HCT116 (cell line): ENCODE results near the gene ZSCAN5B. TPM values are rescaled to one million over a fixed set of nuclear protein-coding genes. Genes with fewer than 3 reads are reported as not detected.

ENCODE experiments used
- ATAC-seq: fragments of 200-7000 bp; cut with Tn5 transposase; 2 replicates; pipeline ENCODE4 v1.9.1; 2020; ENCODE audit warnings: mild to moderate bottlenecking, moderate library complexity
- BruUV-seq: library from RNA; stranded (reverse); fragments of 400-500 nt; replicated peaks from 2 replicates; lab custom pipeline; 2021; lab: Mats Ljungman, UMichigan
- CTCF ChIA-PET: fragments of 300-600 bp; sonication (Branson Sonifier 250); formaldehyde crosslinking; loops from one replicate; lab custom pipeline; 2021; ENCODE audit warnings: antibody characterized with exemption; lab: Charles Lee
- POLR2A ChIA-PET: fragments of 300-600, 350-600 bp; sonication (Branson Sonifier 250); formaldehyde crosslinking; loops from one replicate; lab custom pipeline; 2021; ENCODE audit warnings: antibody characterized with exemption; lab: Charles Lee
- RAD21 ChIA-PET, 2 experiments: fragments of 300-600 bp; sonication (Branson Sonifier 250); formaldehyde crosslinking; loops; one replicate each; lab custom pipeline; 2023; ENCODE audit warnings: low total read pairs in 2 of 2; ENCODE audit not compliant: uncharacterized antibody in 2 of 2, unreplicated experiment in 2 of 2, low non-redundant PET in 1 of 2; lab: Charles Lee
- DNase-seq: peaks from one replicate; pipeline ENCODE4 v3.0.0-alpha.2; 2010; ENCODE audit warnings: low read depth, low spot score
- H2AFZ ChIP-seq: fragments of 200-600 bp; shearing (Covaris generic), sonication (generic); 2 replicates; pipeline ENCODE4 v1.6.1; 2017; ENCODE audit warnings: low read depth, mixed run types, mixed read lengths, antibody characterized with exemption, low read length; ENCODE audit not compliant: poor library complexity, severe bottlenecking
- H3K27ac ChIP-seq: 2 replicates; pipeline ENCODE4 v1.5.1; 2012; ENCODE audit warnings: low read depth, low read length
- H3K27me3 ChIP-seq: fragments of 200-600 bp; sonication (generic); 2 replicates; pipeline ENCODE4 v1.6.1; 2016; ENCODE audit warnings: mixed run types, low read length, mixed read lengths; ENCODE audit not compliant: insufficient read depth
- H3K36me3 ChIP-seq, 2 experiments: fragments of 200-500 bp in 1 of 2; fragments of 200-600 bp in 1 of 2; sonication (Bioruptor generic) in 1 of 2; sonication (generic) in 1 of 2; 2 replicates each; pipeline versions ENCODE4 v1.5.1 to v1.6.1; 2014 to 2016; ENCODE audit warnings: low read length in 2 of 2, inconsistent platforms in 1 of 2, mixed read lengths in 1 of 2, mixed run types in 1 of 2; ENCODE audit not compliant: insufficient read depth in 2 of 2, control insufficient read depth in 1 of 2
- H3K4me1 ChIP-seq, 2 experiments: fragments of 200-600 bp in 1 of 2; sonication (generic) in 1 of 2; 2 replicates each; pipeline versions ENCODE4 v1.5.1 to v1.6.1; 2012 to 2017; ENCODE audit warnings: low read length in 2 of 2, inconsistent platforms in 1 of 2, mild to moderate bottlenecking in 1 of 2, mixed read lengths in 1 of 2, mixed run types in 1 of 2, moderate library complexity in 1 of 2; ENCODE audit not compliant: insufficient read depth in 2 of 2, control insufficient read depth in 1 of 2
- H3K4me2 ChIP-seq: fragments of 200-600 bp; sonication (generic); 2 replicates; pipeline ENCODE4 v1.6.1; 2017; ENCODE audit warnings: mixed run types, low read length, mixed read lengths
- H3K4me3 ChIP-seq, 2 experiments: fragments of 200-600 bp in 1 of 2; sonication (generic) in 1 of 2; replicated peaks in 1 of 2; 2 replicates each; pipeline ENCODE4 v1.5.1; 2011 to 2016; ENCODE audit warnings: low read length in 2 of 2, control low read depth in 1 of 2, low read depth in 1 of 2, mild to moderate bottlenecking in 1 of 2, mixed read lengths in 1 of 2, mixed run types in 1 of 2
- H3K79me2 ChIP-seq: fragments of 200-600 bp; sonication (generic); 2 replicates; pipeline ENCODE4 v1.6.1; 2017; ENCODE audit warnings: mild to moderate bottlenecking, mixed run types, low read length, moderate library complexity, mixed read lengths; ENCODE audit not compliant: insufficient read depth
- H3K9ac ChIP-seq: fragments of 200-600 bp; sonication (generic); 2 replicates; pipeline ENCODE4 v1.6.1; 2016; ENCODE audit warnings: low read length, mixed read lengths
- H3K9me2 ChIP-seq: fragments of 200-600 bp; sonication (generic), shearing (Covaris generic); 2 replicates; pipeline ENCODE4 v1.6.1; 2017; ENCODE audit warnings: mixed run types, mild to moderate bottlenecking, moderate library complexity; ENCODE audit not compliant: insufficient read depth
- H3K9me3 ChIP-seq, 2 experiments: fragments of 200-500 bp in 1 of 2; fragments of 200-600 bp in 1 of 2; sonication (Bioruptor generic) in 1 of 2; sonication (generic) in 1 of 2; 2 replicates each; pipeline ENCODE4 v1.6.1; 2014 to 2017; ENCODE audit warnings: low read length in 2 of 2, mixed read lengths in 2 of 2, inconsistent platforms in 1 of 2, low read depth in 1 of 2, mild to moderate bottlenecking in 1 of 2, mixed run types in 1 of 2, moderate library complexity in 1 of 2; ENCODE audit not compliant: control insufficient read depth in 1 of 2, insufficient read depth in 1 of 2
- H4K20me1 ChIP-seq: fragments of 200-600 bp; sonication (generic), shearing (Covaris generic); 2 replicates; pipeline ENCODE4 v1.6.1; 2017; ENCODE audit warnings: mixed run types, mild to moderate bottlenecking, moderate library complexity; ENCODE audit not compliant: insufficient read depth
- ELF1 ChIP-seq: IDR thresholded peaks from 2 replicates; pipeline ENCODE4 v1.6.1; 2012; ENCODE audit warnings: low read depth, borderline replicate concordance
- EZH2 ChIP-seq: fragments of 200-600 bp; sonication (generic); IDR thresholded peaks from 2 replicates; pipeline ENCODE4 v1.6.1; 2017; ENCODE audit warnings: antibody characterized with exemption, mixed run types
- FOSL1 ChIP-seq: IDR thresholded peaks from 2 replicates; pipeline ENCODE4 v1.6.1; 2012; ENCODE audit warnings: low read depth
- JUND ChIP-seq: IDR thresholded peaks from 2 replicates; pipeline ENCODE4 v1.6.1; 2012
- POLR2A ChIP-seq: IDR thresholded peaks from 2 replicates; pipeline ENCODE4 v1.7.0; 2011; ENCODE audit warnings: borderline replicate concordance; ENCODE audit not compliant: insufficient read depth, insufficient read length; ENCODE audit errors: extremely low read depth
- RAD21 ChIP-seq: IDR thresholded peaks from 2 replicates; pipeline ENCODE4 v1.6.1; 2012; ENCODE audit warnings: low read depth, mild to moderate bottlenecking
- TCF7L2 ChIP-seq: IDR thresholded peaks from 2 replicates; pipeline ENCODE4 v1.7.0; 2011; ENCODE audit warnings: borderline replicate concordance, inconsistent platforms; ENCODE audit not compliant: insufficient read depth, insufficient read length; ENCODE audit errors: extremely low read depth
- ZFX ChIP-seq: fragments of 450-650 bp; IDR thresholded peaks from 2 replicates; pipeline ENCODE4 v1.6.1; 2017
- ZNF274 ChIP-seq: fragments of 200-500 bp; sonication (Bioruptor generic); IDR thresholded peaks from 2 replicates; pipeline ENCODE4 v1.6.1; 2014; ENCODE audit warnings: mild to moderate bottlenecking, low read depth, low read length, inconsistent platforms
- intact Hi-C: fragments of 100-400 bp; cut with micrococcal nuclease; formaldehyde crosslinking; loops from 2 replicates; pipeline ENCODE4 v1.10.0; 2022
- total RNA-seq: library from RNA; stranded (reverse); gene quantifications from one replicate; pipeline ENCODE4 v1.2.1, GENCODE V29; 2021; ENCODE audit not compliant: unreplicated experiment
- TF ChIP-seq, protein P1 (sequence below): IDR thresholded peaks from 2 replicates; pipeline ENCODE4 v1.6.1; 2012; ENCODE audit warnings: low read depth
- TF ChIP-seq, protein P2 (sequence below): IDR thresholded peaks from 2 replicates; pipeline ENCODE4 v1.6.1; 2011; ENCODE audit warnings: mild to moderate bottlenecking, low read length, moderate library complexity; ENCODE audit not compliant: insufficient replicate concordance; ENCODE audit errors: extremely low read depth
- TF ChIP-seq, protein P3 (sequence below): IDR thresholded peaks from 2 replicates; pipeline ENCODE4 v1.6.1; 2012
- TF ChIP-seq, protein P4 (sequence below), 3 experiments: fragments of 200-600 bp in 1 of 3; sonication (generic) in 1 of 3; IDR thresholded peaks in 2 of 3; conservative IDR thresholded peaks in 1 of 3; 2 replicates each; pipeline ENCODE4 v1.5.1; 2012 to 2017; ENCODE audit warnings: low read depth in 2 of 3, low read length in 2 of 3, antibody characterized with exemption in 1 of 3, borderline replicate concordance in 1 of 3, control low read depth in 1 of 3, mild to moderate bottlenecking in 1 of 3, mixed read lengths in 1 of 3, mixed run types in 1 of 3, moderate library complexity in 1 of 3; ENCODE audit not compliant: insufficient read depth in 1 of 3
- TF ChIP-seq, protein P5 (sequence below): IDR thresholded peaks from 2 replicates; pipeline ENCODE4 v1.6.1; 2012

The ZSCAN5B gene
- total RNA-seq, 1 experiment from 2014 or later, result not detected

DNA sequence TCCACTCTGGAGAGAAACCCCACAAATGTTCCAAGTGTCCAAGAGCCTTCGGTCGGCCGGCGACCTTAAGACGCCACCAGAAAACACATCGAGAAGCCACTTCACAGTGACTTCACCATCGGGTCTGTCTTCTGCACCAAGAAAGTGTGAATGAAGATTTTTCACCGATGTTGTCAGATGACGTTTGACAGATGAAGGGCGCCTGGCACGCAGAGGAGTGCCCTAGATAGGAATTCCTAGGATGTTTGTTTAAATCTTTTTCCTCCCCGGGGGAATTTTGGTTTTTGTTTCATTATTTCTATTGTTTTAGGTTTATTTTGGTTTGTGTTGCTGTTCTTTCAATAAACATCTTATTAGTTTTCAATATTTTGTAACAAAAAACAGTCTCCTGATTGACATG, 11.5 kb upstream of the ZSCAN5B start:
- no peak for DNase-seq
- Histone ChIP-seq H3K9ac (no peak overlapping the region), H3K4me3 (no peak overlapping the region), H3K79me2 (no peaks in the 10 kb centered on the region), H3K36me3 (no peaks in the 10 kb centered on the region), H3K27me3 (peaks cover 8% of the 10 kb centered on the region; the same call in 1 of the 2 replicates), H3K9me3 (no peaks in the 10 kb centered on the region), H2AFZ (no peak overlapping the region), H4K20me1 (no peaks in the 10 kb centered on the region), H3K4me1 (no peaks in the 10 kb centered on the region), H3K27ac (no peak overlapping the region), H3K4me2 (no peak overlapping the region), H3K9me2 (no peaks in the 10 kb centered on the region)
- ChIA-PET CTCF (no interaction called here), RAD21 (no interaction called here), POLR2A (no interaction called here)
- TF ChIP-seq RAD21 (no peak), EZH2 (no peak), POLR2A (no peak), JUND (no peak), ELF1 (no peak), FOSL1 (no peak), ZFX (no peak), TCF7L2 (no peak), ZNF274 (no peak)
- TF ChIP-seq, protein P1, sequence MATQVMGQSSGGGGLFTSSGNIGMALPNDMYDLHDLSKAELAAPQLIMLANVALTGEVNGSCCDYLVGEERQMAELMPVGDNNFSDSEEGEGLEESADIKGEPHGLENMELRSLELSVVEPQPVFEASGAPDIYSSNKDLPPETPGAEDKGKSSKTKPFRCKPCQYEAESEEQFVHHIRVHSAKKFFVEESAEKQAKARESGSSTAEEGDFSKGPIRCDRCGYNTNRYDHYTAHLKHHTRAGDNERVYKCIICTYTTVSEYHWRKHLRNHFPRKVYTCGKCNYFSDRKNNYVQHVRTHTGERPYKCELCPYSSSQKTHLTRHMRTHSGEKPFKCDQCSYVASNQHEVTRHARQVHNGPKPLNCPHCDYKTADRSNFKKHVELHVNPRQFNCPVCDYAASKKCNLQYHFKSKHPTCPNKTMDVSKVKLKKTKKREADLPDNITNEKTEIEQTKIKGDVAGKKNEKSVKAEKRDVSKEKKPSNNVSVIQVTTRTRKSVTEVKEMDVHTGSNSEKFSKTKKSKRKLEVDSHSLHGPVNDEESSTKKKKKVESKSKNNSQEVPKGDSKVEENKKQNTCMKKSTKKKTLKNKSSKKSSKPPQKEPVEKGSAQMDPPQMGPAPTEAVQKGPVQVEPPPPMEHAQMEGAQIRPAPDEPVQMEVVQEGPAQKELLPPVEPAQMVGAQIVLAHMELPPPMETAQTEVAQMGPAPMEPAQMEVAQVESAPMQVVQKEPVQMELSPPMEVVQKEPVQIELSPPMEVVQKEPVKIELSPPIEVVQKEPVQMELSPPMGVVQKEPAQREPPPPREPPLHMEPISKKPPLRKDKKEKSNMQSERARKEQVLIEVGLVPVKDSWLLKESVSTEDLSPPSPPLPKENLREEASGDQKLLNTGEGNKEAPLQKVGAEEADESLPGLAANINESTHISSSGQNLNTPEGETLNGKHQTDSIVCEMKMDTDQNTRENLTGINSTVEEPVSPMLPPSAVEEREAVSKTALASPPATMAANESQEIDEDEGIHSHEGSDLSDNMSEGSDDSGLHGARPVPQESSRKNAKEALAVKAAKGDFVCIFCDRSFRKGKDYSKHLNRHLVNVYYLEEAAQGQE, result no peak
- TF ChIP-seq, protein P2, sequence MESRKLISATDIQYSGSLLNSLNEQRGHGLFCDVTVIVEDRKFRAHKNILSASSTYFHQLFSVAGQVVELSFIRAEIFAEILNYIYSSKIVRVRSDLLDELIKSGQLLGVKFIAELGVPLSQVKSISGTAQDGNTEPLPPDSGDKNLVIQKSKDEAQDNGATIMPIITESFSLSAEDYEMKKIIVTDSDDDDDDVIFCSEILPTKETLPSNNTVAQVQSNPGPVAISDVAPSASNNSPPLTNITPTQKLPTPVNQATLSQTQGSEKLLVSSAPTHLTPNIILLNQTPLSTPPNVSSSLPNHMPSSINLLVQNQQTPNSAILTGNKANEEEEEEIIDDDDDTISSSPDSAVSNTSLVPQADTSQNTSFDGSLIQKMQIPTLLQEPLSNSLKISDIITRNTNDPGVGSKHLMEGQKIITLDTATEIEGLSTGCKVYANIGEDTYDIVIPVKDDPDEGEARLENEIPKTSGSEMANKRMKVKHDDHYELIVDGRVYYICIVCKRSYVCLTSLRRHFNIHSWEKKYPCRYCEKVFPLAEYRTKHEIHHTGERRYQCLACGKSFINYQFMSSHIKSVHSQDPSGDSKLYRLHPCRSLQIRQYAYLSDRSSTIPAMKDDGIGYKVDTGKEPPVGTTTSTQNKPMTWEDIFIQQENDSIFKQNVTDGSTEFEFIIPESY, result no peak
- TF ChIP-seq, protein P3, sequence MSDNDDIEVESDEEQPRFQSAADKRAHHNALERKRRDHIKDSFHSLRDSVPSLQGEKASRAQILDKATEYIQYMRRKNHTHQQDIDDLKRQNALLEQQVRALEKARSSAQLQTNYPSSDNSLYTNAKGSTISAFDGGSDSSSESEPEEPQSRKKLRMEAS, result no peak
- TF ChIP-seq, protein P4, sequence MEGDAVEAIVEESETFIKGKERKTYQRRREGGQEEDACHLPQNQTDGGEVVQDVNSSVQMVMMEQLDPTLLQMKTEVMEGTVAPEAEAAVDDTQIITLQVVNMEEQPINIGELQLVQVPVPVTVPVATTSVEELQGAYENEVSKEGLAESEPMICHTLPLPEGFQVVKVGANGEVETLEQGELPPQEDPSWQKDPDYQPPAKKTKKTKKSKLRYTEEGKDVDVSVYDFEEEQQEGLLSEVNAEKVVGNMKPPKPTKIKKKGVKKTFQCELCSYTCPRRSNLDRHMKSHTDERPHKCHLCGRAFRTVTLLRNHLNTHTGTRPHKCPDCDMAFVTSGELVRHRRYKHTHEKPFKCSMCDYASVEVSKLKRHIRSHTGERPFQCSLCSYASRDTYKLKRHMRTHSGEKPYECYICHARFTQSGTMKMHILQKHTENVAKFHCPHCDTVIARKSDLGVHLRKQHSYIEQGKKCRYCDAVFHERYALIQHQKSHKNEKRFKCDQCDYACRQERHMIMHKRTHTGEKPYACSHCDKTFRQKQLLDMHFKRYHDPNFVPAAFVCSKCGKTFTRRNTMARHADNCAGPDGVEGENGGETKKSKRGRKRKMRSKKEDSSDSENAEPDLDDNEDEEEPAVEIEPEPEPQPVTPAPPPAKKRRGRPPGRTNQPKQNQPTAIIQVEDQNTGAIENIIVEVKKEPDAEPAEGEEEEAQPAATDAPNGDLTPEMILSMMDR (IDR thresholded peaks at IDR 0.05 in 2 of 3, conservative IDR thresholded peaks at IDR 0.05 in 1 of 3; ENCODE audit: borderline replicate concordance in 1 of 3, insufficient read depth in 1 of 3, low read depth in 2 of 3, low read length in 2 of 3), result no peak
- TF ChIP-seq, protein P5, sequence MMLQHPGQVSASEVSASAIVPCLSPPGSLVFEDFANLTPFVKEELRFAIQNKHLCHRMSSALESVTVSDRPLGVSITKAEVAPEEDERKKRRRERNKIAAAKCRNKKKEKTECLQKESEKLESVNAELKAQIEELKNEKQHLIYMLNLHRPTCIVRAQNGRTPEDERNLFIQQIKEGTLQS, result no peak
- no peak for ATAC-seq
- intact Hi-C loops, result no loop called here
- BruUV-seq, result no TSS peak
